ENCODE results near the gene PURB.

DNA sequence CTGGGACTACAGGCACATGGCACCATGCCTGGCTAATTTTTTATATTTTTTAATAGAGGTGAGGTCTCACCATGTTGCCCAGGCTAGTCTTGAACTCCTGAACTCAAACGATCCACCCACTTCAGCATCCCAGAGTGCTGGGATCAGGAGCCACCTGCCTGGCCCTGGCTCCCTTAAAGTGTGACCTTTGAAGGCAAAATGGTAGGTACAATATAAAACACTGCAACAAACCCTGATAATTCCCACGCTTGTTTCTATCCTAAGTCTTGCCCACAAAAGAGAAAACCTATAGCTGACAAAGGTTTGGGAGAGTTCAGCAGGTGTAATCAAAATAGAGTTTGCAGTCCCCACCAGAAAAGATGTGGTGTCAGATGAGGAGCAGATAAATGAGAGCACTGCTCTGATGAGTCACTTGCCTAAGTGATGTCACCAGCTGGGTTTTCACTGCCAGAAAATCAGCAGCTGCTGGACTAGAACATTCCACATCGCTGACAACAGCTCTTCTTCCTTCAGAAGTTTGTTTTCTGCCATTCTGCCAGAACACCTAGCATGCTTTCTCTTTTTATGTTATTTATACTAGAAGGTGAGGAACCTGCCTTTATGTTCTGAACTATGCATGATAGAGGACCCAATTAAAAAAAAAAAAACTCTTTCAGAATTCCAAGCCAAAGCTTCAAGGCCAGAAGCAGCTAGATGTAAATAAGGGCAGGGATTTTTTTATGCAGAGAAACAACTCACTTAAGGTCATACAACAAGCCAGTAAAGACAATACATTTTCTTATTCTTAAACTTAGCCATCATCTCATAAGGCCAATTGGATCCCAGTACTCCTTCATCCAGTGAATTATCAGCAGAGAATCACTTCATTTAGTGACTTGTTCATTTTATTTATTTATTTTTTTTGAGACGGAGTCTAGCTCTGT is 18.0 kb downstream of the PURB start:
- TF ChIP-seq POLR2A (IDR thresholded peaks at IDR 0.05) (no peak), EP300 (IDR thresholded peaks at IDR 0.05) (no peak)
- TF ChIP-seq, protein P1, sequence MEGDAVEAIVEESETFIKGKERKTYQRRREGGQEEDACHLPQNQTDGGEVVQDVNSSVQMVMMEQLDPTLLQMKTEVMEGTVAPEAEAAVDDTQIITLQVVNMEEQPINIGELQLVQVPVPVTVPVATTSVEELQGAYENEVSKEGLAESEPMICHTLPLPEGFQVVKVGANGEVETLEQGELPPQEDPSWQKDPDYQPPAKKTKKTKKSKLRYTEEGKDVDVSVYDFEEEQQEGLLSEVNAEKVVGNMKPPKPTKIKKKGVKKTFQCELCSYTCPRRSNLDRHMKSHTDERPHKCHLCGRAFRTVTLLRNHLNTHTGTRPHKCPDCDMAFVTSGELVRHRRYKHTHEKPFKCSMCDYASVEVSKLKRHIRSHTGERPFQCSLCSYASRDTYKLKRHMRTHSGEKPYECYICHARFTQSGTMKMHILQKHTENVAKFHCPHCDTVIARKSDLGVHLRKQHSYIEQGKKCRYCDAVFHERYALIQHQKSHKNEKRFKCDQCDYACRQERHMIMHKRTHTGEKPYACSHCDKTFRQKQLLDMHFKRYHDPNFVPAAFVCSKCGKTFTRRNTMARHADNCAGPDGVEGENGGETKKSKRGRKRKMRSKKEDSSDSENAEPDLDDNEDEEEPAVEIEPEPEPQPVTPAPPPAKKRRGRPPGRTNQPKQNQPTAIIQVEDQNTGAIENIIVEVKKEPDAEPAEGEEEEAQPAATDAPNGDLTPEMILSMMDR (IDR thresholded peaks at IDR 0.05) = no peak
